Stomach smooth muscle (tissue), 2 donors: ENCODE measurements around the gene KIAA1958.

ENCODE experiments used
- H3K27ac ChIP-seq: one replicate; pipeline ENCODE4 v1.7.0; 2013; ENCODE audit warnings: mild to moderate bottlenecking, low read length, inconsistent platforms
- H3K27me3 ChIP-seq, 2 donors: one replicate each; pipeline ENCODE4 v1.7.0; 2013; ENCODE audit warnings: low read length in 2 of 2; ENCODE audit not compliant: insufficient read depth in 2 of 2, control insufficient read depth in 1 of 2
- H3K36me3 ChIP-seq, 2 donors: one replicate each; pipeline ENCODE4 v1.7.0; 2013; ENCODE audit warnings: low read length in 2 of 2; ENCODE audit not compliant: control insufficient read depth in 2 of 2, insufficient read depth in 2 of 2
- H3K4me1 ChIP-seq: one replicate; pipeline ENCODE4 v1.7.0; 2013; ENCODE audit warnings: low read length; ENCODE audit not compliant: control insufficient read depth, insufficient read depth
- H3K4me3 ChIP-seq, 2 donors: one replicate each; pipeline ENCODE4 v1.7.0; 2013; ENCODE audit warnings: low read length in 2 of 2
- H3K9ac ChIP-seq, 2 donors: one replicate each; pipeline ENCODE4 v1.7.0; 2013; ENCODE audit warnings: low read length in 2 of 2, mild to moderate bottlenecking in 1 of 2
- H3K9me3 ChIP-seq, 2 donors: one replicate each; pipeline ENCODE4 v1.7.0; 2013; ENCODE audit warnings: low read length in 2 of 2; ENCODE audit not compliant: control insufficient read depth in 2 of 2
- donor health status: healthy.
- donor health status: Pancreatic carcinoma.

KIAA1958 gene

DNA sequence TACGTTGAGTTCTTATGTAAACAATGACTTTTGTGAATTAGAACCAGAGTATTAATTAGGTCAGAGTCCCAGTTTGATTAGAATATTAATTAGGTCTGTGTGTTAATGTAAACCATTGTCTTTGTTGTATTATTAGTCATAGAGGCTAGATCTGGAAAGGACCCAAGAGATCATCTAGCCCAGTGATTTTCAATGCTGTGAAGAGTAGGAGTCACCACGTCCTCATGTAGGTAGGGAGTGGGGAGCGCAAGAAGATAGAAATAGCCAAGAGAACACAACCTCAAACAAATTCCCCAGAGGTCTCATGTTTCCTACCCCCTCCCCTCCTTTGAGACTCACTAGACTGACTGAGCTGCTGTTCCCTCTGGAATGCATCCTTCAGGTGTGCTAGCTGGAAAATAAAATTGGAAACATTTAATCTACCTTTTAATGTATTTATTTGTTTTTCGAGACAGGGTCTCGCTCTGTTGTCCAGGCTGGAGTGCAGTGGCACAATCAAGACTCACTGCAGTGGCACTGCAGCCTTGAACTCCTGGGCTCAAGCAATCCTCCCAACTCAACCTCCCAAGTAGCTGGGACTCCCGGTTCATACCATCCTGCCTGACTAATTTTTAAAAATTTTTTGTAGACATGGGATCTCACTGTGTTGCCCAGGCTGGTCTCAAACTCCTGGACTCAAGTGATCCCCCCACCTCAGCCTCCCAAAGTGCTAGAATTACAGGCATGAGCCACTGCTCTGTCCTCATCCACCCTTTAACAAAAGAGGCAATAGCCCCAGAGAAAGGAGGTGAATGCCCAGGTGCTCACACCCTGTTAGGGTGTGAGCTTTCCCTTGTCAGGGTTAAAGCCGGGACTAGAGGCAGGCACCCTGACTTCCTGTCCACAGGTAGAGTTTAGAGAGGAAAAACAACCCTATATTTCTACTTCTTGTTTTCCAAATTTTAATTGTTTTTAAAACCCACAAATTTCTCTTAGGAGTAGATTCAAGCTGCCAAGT is 138.4 kb downstream of the KIAA1958 start:
- Histone ChIP-seq H3K27me3 (no peaks in the 10 kb centered on the region), H3K9ac (no peak overlapping the region), H3K4me1 (no peaks in the 10 kb centered on the region), H3K27ac (no peak overlapping the region), H3K4me3 (no peak overlapping the region), H3K36me3 (no peaks in the 10 kb centered on the region), H3K9me3 (no peaks in the 10 kb centered on the region)

DNA sequence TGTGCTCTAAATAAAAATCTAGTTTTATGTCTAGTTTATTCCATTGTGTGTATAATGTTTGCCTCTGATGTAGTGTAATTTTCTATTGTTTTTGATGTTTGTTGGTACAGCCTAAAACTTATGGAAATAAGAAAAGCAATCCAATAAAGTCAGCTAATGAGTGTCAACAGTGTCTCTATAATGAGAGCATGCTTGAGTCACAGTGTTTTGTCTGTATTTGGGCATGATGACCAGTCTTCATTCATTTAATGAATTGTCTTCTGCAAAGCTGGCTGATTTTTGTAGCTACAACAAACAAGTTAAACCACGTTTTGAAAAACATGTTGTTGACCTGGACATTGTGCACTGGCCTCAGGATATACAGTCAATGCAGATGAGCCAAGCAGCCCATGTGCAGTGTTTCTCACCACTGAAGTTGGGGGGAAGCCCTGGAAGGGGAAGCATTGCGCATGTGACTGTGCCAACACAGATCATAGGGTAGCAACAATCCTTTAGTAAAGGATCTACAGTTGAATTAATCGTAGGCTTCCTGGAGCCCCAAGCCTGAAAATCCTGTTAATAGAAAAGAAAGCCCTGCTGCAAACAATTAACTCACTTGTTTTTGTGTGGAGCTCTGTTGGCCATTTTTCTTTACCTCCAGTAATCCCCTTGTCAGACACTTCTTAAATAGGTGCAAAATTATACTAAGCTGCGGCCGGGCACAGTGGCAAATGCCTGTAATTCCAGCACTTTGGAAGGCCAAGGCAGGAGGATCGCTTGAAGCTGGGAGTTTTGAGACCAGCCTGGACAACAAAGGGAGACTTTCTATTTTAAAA is 143.3 kb downstream of the KIAA1958 start:
- Histone ChIP-seq H3K27me3 (no peaks in the 10 kb centered on the region), H3K9ac (no peak overlapping the region), H3K4me3 (no peak overlapping the region), H3K9me3 (no peaks in the 10 kb centered on the region), H3K27ac (no peak overlapping the region), H3K4me1 (no peaks in the 10 kb centered on the region), H3K36me3 (no peaks in the 10 kb centered on the region)

DNA sequence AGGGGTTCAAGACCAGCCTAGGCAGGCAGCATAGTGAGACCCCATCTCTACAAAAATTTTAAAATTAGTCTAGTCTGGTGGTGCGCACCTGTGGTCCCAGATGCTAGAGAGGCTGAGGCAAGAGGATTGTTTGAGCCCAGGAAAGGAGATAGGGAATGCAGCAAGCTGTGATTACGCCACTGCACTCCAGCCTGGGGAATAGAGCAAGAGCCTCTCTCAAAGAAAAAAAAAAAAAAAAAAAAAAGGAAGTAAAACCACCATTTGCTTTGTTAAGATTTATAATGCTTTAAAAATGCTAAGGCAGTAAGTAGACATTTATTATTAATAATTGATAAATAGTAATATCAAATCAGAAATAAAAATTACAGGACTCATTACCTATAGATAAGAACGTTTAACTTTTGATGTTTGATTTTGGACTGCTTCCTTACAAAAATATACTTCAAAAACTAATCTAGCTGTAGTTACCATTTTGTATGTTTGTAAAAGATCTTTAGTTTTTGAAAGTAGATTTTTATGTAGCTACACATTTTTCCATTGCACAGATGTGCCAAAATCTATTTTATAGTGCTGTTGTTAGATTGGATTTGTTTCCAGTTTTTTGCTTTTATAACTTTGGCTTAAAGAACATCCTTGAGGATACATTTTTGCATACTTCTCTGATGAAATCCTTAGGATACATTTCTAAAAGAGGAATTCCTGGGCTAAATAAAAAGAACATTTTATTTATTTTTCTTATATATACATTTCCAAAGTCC is 144.9 kb downstream of the KIAA1958 start:
- H3K4me1 ChIP-seq = no peaks in the 10 kb centered on the region
- H3K4me3 ChIP-seq = no peak overlapping the region
- no peak overlapping the region for H3K9ac ChIP-seq
- no peak overlapping the region for H3K27ac ChIP-seq
- H3K9me3 ChIP-seq = no peaks in the 10 kb centered on the region
- no peaks in the 10 kb centered on the region for H3K36me3 ChIP-seq
- no peaks in the 10 kb centered on the region for H3K27me3 ChIP-seq

DNA sequence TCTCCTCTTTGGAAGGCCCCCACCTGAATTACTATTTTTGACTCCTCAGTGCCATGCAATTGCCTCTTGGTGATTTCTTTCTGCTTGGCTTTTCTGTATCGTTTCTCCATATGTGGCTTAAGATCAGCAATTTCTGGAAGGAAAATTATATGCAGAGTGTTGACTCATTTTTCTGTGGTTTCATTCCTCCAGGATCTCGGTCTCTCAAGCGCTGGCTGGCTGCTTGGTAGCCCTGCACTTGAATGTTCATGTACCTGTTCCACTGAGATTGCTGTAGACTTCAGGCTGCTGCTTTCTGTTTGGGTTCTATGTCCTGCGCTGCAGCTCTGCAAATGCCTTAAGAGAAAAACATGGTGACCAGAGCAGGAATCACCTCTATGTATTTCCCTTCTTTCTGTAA is 153.7 kb downstream of the KIAA1958 start:
- Histone ChIP-seq H3K9me3 (peaks cover 6% of the 10 kb centered on the region in 2 donors), H3K4me3 (no peak overlapping the region), H3K27ac (no peak overlapping the region), H3K9ac (no peak overlapping the region), H3K4me1 (no peaks in the 10 kb centered on the region), H3K27me3 (no peaks in the 10 kb centered on the region), H3K36me3 (no peaks in the 10 kb centered on the region)

DNA sequence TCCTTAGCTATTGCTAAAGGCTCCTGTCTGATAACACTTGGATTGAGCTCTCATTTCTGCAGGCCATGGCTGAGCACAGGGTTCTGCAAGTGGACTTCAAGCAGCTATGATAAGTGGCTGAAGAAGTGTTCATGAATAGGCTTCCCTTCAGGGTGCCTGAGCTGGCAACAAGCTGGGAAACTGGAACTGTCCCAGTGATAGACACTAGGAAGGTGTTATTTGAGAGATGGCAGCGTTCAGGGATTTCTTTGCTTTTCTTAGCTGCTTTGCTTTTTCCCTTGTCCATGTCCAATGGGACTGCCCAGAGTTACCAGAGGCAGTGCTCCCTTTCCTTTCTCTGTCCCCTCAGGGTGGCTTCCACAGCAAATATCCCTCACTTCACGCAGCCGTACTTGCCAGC is 155.5 kb downstream of the KIAA1958 start:
- Histone ChIP-seq H3K36me3 (no peaks in the 10 kb centered on the region), H3K9me3 (peaks cover 6% of the 10 kb centered on the region in 2 donors), H3K9ac (no peak overlapping the region)

GRCh38 chr9:112647596-112647995 is 161.0 kb downstream of the KIAA1958 start:
- Histone ChIP-seq H3K27ac (no peak overlapping the region), H3K27me3 (no peaks in the 10 kb centered on the region), H3K4me1 (no peaks in the 10 kb centered on the region), H3K36me3 (no peaks in the 10 kb centered on the region), H3K4me3 (no peak overlapping the region), H3K9ac (no peak overlapping the region), H3K9me3 (peaks cover 0 to 6% of the 10 kb centered on the region in 2 donors)

More for the DNA sequence above, 155.5 kb downstream of the KIAA1958 start:
- Histone ChIP-seq H3K4me3 (no peak overlapping the region), H3K4me1 (no peaks in the 10 kb centered on the region), H3K27ac (no peak overlapping the region), H3K27me3 (no peaks in the 10 kb centered on the region)

DNA sequence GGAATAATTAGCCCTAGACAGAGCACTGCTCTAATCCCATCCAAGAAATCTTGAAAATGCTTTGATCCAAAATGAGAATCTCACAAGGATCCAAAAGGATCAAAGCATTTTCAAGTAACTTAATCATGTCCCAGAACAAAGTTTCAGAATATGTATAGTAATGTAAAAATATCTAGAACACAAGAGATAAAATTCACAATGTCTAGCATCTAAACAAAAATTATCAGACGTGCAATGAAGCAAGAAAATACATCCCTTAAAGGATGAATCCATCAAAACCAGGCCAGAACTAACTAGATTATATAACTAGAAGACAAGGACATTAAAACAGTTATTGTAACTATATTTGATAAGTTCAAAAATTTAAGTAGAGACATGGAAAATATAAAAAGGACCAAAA is 162.0 kb downstream of the KIAA1958 start:
- Histone ChIP-seq H3K36me3 (no peaks in the 10 kb centered on the region), H3K4me3 (no peak overlapping the region), H3K4me1 (no peaks in the 10 kb centered on the region), H3K27ac (no peak overlapping the region), H3K27me3 (no peaks in the 10 kb centered on the region), H3K9me3 (peaks cover 0 to 6% of the 10 kb centered on the region in 2 donors), H3K9ac (no peak overlapping the region)

DNA sequence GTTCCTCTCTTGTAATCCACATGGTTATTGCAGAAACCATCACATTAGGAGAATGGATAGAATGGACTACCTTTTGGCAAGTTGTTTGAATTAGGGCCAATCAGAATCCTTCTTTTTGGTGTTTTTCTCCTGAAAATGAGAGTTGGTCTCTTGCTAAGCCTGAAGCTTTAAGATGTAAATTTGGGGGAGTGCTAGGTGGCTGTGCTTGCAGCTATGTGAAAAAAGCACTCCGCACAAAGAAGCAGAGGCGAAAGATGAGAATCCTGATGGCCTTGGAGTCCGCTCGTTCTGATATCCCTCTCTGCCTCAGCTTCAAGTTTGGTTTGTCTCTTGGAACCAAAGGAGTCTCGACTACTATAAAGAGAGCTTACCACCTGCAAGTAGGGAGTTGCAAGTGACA is 167.7 kb downstream of the KIAA1958 start:
- Histone ChIP-seq H3K9me3 (no peaks in the 10 kb centered on the region), H3K9ac (no peak overlapping the region), H3K27ac (no peak overlapping the region), H3K27me3 (no peaks in the 10 kb centered on the region), H3K4me3 (no peak overlapping the region), H3K4me1 (no peaks in the 10 kb centered on the region), H3K36me3 (peaks cover 0 to 3% of the 10 kb centered on the region in 2 donors)

GRCh38 chr9:112655668-112656067 is 169.0 kb downstream of the KIAA1958 start:
- Histone ChIP-seq H3K4me3 (no peak overlapping the region), H3K4me1 (no peaks in the 10 kb centered on the region), H3K27me3 (no peaks in the 10 kb centered on the region), H3K9me3 (no peaks in the 10 kb centered on the region), H3K27ac (no peak overlapping the region), H3K36me3 (peaks cover 0 to 6% of the 10 kb centered on the region in 2 donors), H3K9ac (no peak overlapping the region)

GRCh38 chr9:112659906-112660305 is 173.3 kb downstream of the KIAA1958 start:
- Histone ChIP-seq H3K36me3 (peaks cover 0 to 6% of the 10 kb centered on the region in 2 donors), H3K27me3 (no peaks in the 10 kb centered on the region), H3K9me3 (no peaks in the 10 kb centered on the region), H3K27ac (no peak overlapping the region), H3K9ac (no peak overlapping the region), H3K4me1 (no peaks in the 10 kb centered on the region), H3K4me3 (no peak overlapping the region)
